ENCODE data around the gene B4GALT6. TPM values are rescaled to one million over a fixed set of nuclear protein-coding genes. Genes with fewer than 3 reads are reported as not detected.

Gene B4GALT6
- total RNA-seq, 1 donor: 2.2 TPM

DNA sequence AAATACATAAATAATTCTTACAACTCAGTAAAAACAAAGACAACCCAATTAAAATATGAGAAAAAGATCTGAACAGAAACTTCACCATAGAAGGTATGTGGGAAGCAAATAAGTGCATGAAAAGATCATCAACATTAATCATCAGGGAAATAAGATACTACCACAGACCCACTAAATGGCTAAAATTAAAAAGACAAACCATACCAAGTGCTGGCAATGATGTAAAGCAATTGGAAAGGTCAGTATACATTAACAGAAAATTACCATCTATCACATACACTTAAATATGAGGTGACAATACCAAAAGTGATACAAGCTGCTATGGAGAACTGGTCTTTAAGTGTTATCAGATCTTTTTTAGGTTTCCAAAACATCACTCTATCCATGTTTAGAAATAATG is 48.0 kb downstream of the B4GALT6 start:
- no peaks in the 10 kb centered on the region for H3K27me3 ChIP-seq (ENCODE audit: insufficient read depth, low read length)
- no peaks in the 10 kb centered on the region for H3K4me1 ChIP-seq (ENCODE audit: insufficient read depth, low read length)
- H3K36me3 ChIP-seq (ENCODE audit: insufficient read depth, low read length): no peaks in the 10 kb centered on the region
- H3K79me2 ChIP-seq (ENCODE audit: insufficient read depth, low read length): no peaks in the 10 kb centered on the region
- no peak overlapping the region for H2AFZ ChIP-seq (ENCODE audit: low read length)
- no peak overlapping the region for H3K4me3 ChIP-seq (ENCODE audit: insufficient read depth, low read length)
- H3K9me3 ChIP-seq (ENCODE audit: low read depth, low read length): no peaks in the 10 kb centered on the region
- H3K4me2 ChIP-seq (ENCODE audit: insufficient read depth, low read length): no peak overlapping the region
- DNase-seq (ENCODE audit: insufficient read length, low spot score, missing footprints): no peak
- H4K20me1 ChIP-seq (ENCODE audit: insufficient read depth, low read length): no peaks in the 10 kb centered on the region
- TF ChIP-seq, protein P1, sequence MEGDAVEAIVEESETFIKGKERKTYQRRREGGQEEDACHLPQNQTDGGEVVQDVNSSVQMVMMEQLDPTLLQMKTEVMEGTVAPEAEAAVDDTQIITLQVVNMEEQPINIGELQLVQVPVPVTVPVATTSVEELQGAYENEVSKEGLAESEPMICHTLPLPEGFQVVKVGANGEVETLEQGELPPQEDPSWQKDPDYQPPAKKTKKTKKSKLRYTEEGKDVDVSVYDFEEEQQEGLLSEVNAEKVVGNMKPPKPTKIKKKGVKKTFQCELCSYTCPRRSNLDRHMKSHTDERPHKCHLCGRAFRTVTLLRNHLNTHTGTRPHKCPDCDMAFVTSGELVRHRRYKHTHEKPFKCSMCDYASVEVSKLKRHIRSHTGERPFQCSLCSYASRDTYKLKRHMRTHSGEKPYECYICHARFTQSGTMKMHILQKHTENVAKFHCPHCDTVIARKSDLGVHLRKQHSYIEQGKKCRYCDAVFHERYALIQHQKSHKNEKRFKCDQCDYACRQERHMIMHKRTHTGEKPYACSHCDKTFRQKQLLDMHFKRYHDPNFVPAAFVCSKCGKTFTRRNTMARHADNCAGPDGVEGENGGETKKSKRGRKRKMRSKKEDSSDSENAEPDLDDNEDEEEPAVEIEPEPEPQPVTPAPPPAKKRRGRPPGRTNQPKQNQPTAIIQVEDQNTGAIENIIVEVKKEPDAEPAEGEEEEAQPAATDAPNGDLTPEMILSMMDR (IDR thresholded peaks at IDR 0.05; ENCODE audit: extremely low read depth, low read depth, low read length): no peak
- H3K27ac ChIP-seq (ENCODE audit: low read depth, low read length): no peak overlapping the region

DNA sequence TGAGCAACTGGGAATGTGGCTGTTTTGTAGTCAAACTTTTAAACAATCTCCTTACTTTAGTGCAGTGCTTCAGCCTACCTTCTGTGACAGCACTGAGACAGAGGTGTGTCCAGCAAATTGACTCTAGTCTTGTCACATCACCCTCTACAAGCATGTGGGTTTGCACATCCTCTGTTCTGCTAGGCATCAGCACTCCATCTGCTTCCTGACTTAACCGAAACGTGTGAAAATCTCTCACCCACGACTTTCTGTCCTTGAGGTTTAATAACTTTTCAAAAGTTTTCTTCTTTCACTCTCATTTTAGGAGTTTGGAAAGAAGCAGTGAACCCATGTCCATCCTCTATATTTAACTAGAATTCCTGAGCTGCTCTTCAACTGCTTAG is 50.1 kb downstream of the B4GALT6 start:
- no peak overlapping the region for H2AFZ ChIP-seq (ENCODE audit: low read length)
- H4K20me1 ChIP-seq (ENCODE audit: insufficient read depth, low read length): no peaks in the 10 kb centered on the region
- TF ChIP-seq, protein P1 (IDR thresholded peaks at IDR 0.05; ENCODE audit: extremely low read depth, low read depth, low read length): no peak
- no peaks in the 10 kb centered on the region for H3K79me2 ChIP-seq (ENCODE audit: insufficient read depth, low read length)
- no peaks in the 10 kb centered on the region for H3K36me3 ChIP-seq (ENCODE audit: insufficient read depth, low read length)
- H3K4me2 ChIP-seq (ENCODE audit: insufficient read depth, low read length): no peak overlapping the region
- no peak overlapping the region for H3K4me3 ChIP-seq (ENCODE audit: insufficient read depth, low read length)
- no peaks in the 10 kb centered on the region for H3K9me3 ChIP-seq (ENCODE audit: low read depth, low read length)
- no peaks in the 10 kb centered on the region for H3K4me1 ChIP-seq (ENCODE audit: insufficient read depth, low read length)
- no peak overlapping the region for H3K27ac ChIP-seq (ENCODE audit: low read depth, low read length)
- DNase-seq (ENCODE audit: insufficient read length, low spot score, missing footprints): no peak
- H3K27me3 ChIP-seq (ENCODE audit: insufficient read depth, low read length): no peaks in the 10 kb centered on the region

DNA sequence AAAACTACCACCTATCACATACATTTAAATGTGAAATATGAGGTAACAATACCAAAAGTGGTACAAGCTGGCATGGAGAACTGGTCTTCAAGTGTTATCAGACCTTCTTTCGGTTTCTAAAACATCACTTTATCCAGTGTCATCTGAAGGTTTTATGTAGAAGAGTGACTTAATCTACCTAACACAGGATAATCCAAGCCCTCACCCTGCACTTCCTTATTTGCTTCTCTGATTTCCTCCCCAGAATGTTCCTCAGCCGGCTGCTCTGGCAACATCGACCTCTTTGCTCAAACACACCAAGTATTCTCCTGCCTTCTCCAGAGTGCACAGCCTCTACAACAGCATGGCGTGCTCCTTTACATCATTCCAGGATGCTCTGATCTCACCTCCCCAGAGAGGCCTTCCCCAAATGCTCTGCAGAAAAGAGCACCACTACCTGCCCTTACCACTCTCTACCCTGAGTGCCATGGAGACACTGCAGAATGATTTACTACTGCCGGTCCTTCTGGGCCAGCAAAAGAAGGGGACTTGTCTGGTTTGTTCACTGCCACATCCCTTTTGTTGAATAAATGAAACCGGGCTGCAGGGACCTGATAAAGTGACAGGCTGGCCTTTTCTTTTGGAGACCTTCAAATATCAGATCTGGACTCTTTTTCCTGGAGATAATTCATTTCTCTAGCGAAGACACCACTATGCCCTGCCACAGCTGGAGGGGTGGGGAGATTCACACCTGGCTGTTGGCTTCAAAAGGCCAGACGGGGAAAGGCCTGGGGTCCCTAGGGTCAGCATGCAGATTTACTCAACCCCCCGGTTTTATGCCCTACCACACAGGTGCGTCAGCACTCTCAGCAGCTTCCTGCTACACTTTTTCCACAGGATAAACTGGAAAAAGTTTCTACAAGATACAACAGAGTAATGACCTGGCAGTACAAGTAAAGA is 50.7 kb downstream of the B4GALT6 start:
- no peak for DNase-seq (ENCODE audit: insufficient read length, low spot score, missing footprints)
- Histone ChIP-seq H3K36me3 (ENCODE audit: insufficient read depth, low read length) (no peaks in the 10 kb centered on the region), H3K79me2 (ENCODE audit: insufficient read depth, low read length) (no peaks in the 10 kb centered on the region), H3K4me1 (ENCODE audit: insufficient read depth, low read length) (no peaks in the 10 kb centered on the region), H3K27ac (ENCODE audit: low read depth, low read length) (no peak overlapping the region), H4K20me1 (ENCODE audit: insufficient read depth, low read length) (no peaks in the 10 kb centered on the region), H3K4me3 (ENCODE audit: insufficient read depth, low read length) (no peak overlapping the region), H2AFZ (ENCODE audit: low read length) (no peak overlapping the region), H3K9me3 (ENCODE audit: low read depth, low read length) (no peaks in the 10 kb centered on the region), H3K4me2 (ENCODE audit: insufficient read depth, low read length) (no peak overlapping the region), H3K27me3 (ENCODE audit: insufficient read depth, low read length) (no peaks in the 10 kb centered on the region)
- TF ChIP-seq, protein P1 (IDR thresholded peaks at IDR 0.05; ENCODE audit: extremely low read depth, low read depth, low read length): no peak

DNA sequence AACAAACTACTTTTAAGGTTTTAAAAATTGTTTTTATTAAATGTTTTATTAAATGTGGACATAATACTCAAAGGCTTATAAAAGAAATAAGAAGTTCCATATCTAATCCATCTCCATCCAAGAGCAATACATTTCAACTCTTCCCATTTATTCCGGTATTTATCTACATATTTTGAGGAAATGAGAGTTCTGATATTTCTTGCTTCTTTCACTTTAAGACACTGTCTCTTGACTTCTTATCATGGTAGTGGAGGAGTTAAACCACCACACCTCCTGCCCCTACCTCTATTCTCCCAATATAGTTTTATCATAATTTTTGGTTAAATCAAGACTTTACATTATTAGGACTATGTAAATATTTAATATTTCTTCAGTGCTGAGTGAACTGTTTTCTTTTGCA is 52.0 kb downstream of the B4GALT6 start:
- H3K27ac ChIP-seq (ENCODE audit: low read depth, low read length): no peak overlapping the region
- no peaks in the 10 kb centered on the region for H3K36me3 ChIP-seq (ENCODE audit: insufficient read depth, low read length)
- TF ChIP-seq, protein P1 (IDR thresholded peaks at IDR 0.05; ENCODE audit: extremely low read depth, low read depth, low read length): no peak
- no peak overlapping the region for H3K4me2 ChIP-seq (ENCODE audit: insufficient read depth, low read length)
- H3K4me3 ChIP-seq (ENCODE audit: insufficient read depth, low read length): no peak overlapping the region
- no peaks in the 10 kb centered on the region for H4K20me1 ChIP-seq (ENCODE audit: insufficient read depth, low read length)
- DNase-seq (ENCODE audit: insufficient read length, low spot score, missing footprints): no peak
- no peaks in the 10 kb centered on the region for H3K79me2 ChIP-seq (ENCODE audit: insufficient read depth, low read length)
- H3K4me1 ChIP-seq (ENCODE audit: insufficient read depth, low read length): no peaks in the 10 kb centered on the region
- H2AFZ ChIP-seq (ENCODE audit: low read length): no peak overlapping the region
- no peaks in the 10 kb centered on the region for H3K9me3 ChIP-seq (ENCODE audit: low read depth, low read length)
- no peaks in the 10 kb centered on the region for H3K27me3 ChIP-seq (ENCODE audit: insufficient read depth, low read length)

Data from osteoblast (primary cell).